Panc1 (cell line): Measurements from ENCODE around the gene MSH3. TPM values are rescaled to one million over a fixed set of nuclear protein-coding genes. Genes with fewer than 3 reads are reported as not detected.

Experiments
- ATAC-seq: fragments of 200-7000 bp; cut with Tn5 transposase; 2 replicates; pipeline ENCODE4 v1.9.1; 2020; ENCODE audit warnings: mild to moderate bottlenecking, moderate library complexity
- BruUV-seq: library from RNA; stranded (reverse); fragments of 400-500 nt; replicated peaks from 2 replicates; lab custom pipeline; 2021; lab: Mats Ljungman, UMichigan
- CTCF ChIA-PET: fragments of 300-600 bp; sonication (Branson Sonifier 250); formaldehyde crosslinking; loops from one replicate; lab custom pipeline; 2022; ENCODE audit warnings: antibody characterized with exemption; lab: Charles Lee
- POLR2A ChIA-PET: fragments of 300-600 bp; sonication (Branson Sonifier 250); formaldehyde crosslinking; loops from one replicate; lab custom pipeline; 2022; ENCODE audit warnings: antibody characterized with exemption; lab: Charles Lee
- DNase-seq: peaks from one replicate; pipeline ENCODE4 v3.0.0-alpha.2; 2010; ENCODE audit warnings: low read depth, low spot score
- H3K27ac ChIP-seq: 2 replicates; pipeline ENCODE4 v1.5.1; 2011; ENCODE audit warnings: mild to moderate bottlenecking, low read length, inconsistent platforms
- H3K27me3 ChIP-seq: fragments of 200-500 bp; sonication (Bioruptor generic); 2 replicates; pipeline ENCODE4 v1.6.0; 2014; ENCODE audit warnings: low read length, inconsistent platforms; ENCODE audit not compliant: control insufficient read depth, insufficient read depth
- H3K36me3 ChIP-seq: fragments of 200-500 bp; sonication (Bioruptor generic); 2 replicates; pipeline ENCODE4 v1.5.1; 2014; ENCODE audit warnings: inconsistent platforms, mild to moderate bottlenecking, low read length, moderate library complexity; ENCODE audit not compliant: control insufficient read depth, insufficient read depth
- H3K4me1 ChIP-seq: 2 replicates; pipeline ENCODE4 v1.5.1; 2011; ENCODE audit warnings: inconsistent platforms, mild to moderate bottlenecking, low read length, moderate library complexity; ENCODE audit not compliant: control insufficient read depth, insufficient read depth
- H3K4me3 ChIP-seq, 2 experiments: 2 replicates each; pipeline ENCODE4 v1.5.1; 2011 to 2012; ENCODE audit warnings: low read depth in 2 of 2, low read length in 2 of 2, mild to moderate bottlenecking in 2 of 2, inconsistent platforms in 1 of 2, moderate library complexity in 1 of 2
- H3K9me3 ChIP-seq: fragments of 200-500 bp; sonication (Bioruptor generic); 2 replicates; pipeline ENCODE4 v1.5.1; 2014; ENCODE audit warnings: low read depth, mild to moderate bottlenecking, inconsistent platforms, low read length, moderate library complexity; ENCODE audit not compliant: control insufficient read depth, insufficient read depth
- CTCF ChIP-seq: fragments of 450-650 bp; IDR thresholded peaks from 2 replicates; pipeline ENCODE4 v1.5.1; 2017; ENCODE audit warnings: mild to moderate bottlenecking
- POLR2AphosphoS5 ChIP-seq: IDR thresholded peaks from 2 replicates; pipeline ENCODE4 v1.6.1; 2012; ENCODE audit warnings: mild to moderate bottlenecking, low read depth, low read length, moderate library complexity
- REST ChIP-seq, 2 experiments: IDR thresholded peaks; 2 replicates each; pipeline ENCODE4 v1.6.1; 2011 to 2012; ENCODE audit warnings: low read depth in 2 of 2, control low read depth in 1 of 2, low read length in 1 of 2, mild to moderate bottlenecking in 1 of 2, moderate library complexity in 1 of 2; ENCODE audit not compliant: insufficient read depth in 1 of 2
- SIN3A ChIP-seq: IDR thresholded peaks from 2 replicates; pipeline ENCODE4 v1.6.1; 2012; ENCODE audit warnings: low read depth, mild to moderate bottlenecking, low read length, moderate library complexity, borderline replicate concordance; ENCODE audit not compliant: insufficient read depth
- TCF7L2 ChIP-seq: IDR thresholded peaks from 2 replicates; pipeline ENCODE4 v1.6.1; 2011; ENCODE audit warnings: mild to moderate bottlenecking, low read depth, low read length, inconsistent platforms
- in situ Hi-C: cut with HindIII; loops from 2 replicates; pipeline ENCODE4 v1.10.0; 2016; ENCODE audit warnings: low sequenced_read_pairs, low pct_unique_long_range_greater_than_20kb
- intact Hi-C: fragments of 100-400 bp; cut with micrococcal nuclease; formaldehyde crosslinking; loops from one replicate; pipeline ENCODE4 v1.10.0; 2022; ENCODE audit not compliant: unreplicated experiment
- total RNA-seq: library from RNA; stranded (reverse); gene quantifications from one replicate; pipeline ENCODE4 v1.2.1, GENCODE V29; 2021; ENCODE audit not compliant: unreplicated experiment

MSH3 gene
- total RNA-seq, 1 experiment from 2014 or later = 18.9 TPM

DNA sequence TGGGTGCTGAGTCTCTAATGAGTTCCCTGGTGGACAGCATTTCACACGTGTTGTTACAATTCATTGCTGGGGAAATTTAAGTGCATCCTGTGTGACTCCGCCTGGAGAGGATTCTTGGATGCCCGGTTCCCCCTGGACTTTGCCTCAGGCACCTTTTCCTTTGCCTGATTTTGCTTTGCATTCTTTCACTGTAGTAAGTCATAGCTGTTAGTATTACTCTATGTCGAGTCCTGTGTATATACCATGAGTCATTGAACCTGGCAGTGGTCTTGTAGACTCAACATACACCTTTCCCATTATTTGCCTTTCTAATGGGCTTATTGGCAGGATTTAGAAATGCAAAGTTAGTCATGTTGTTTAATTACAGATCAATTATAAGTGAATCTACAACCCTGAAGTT, 82.3 kb downstream of the MSH3 start:
- Histone ChIP-seq H3K4me1 (no peaks in the 10 kb centered on the region), H3K36me3 (no peaks in the 10 kb centered on the region), H3K27ac (no peak overlapping the region), H3K27me3 (no peaks in the 10 kb centered on the region), H3K9me3 (no peaks in the 10 kb centered on the region), H3K4me3 (no peak overlapping the region)
- ATAC-seq (peak; percentile 62; the same call in 1 of the 2 replicates), DNase-seq (no peak)
- POLR2A ChIA-PET = no interaction called here
- BruUV-seq = no TSS peak
- TF ChIP-seq CTCF (no peak), TCF7L2 (no peak)
- in situ Hi-C loops (no loop called here), intact Hi-C loops (no loop called here)
- CTCF ChIA-PET = no interaction called here

- ATAC-seq (no peak), DNase-seq (no peak)
- POLR2A ChIA-PET = no interaction called here
- intact Hi-C loops = no loop called here
- no peaks in the 10 kb centered on the region for H3K27me3 ChIP-seq
- in situ Hi-C loops = no loop called here
- CTCF ChIA-PET = no interaction called here
- no peak for TF ChIP-seq REST (IDR thresholded peaks at IDR 0.05; ENCODE audit: insufficient read depth in 1 of 2, low read depth in 2 of 2, low read length in 1 of 2)
- no peak for TF ChIP-seq CTCF
- no peak for TF ChIP-seq TCF7L2
- TF ChIP-seq SIN3A = no peak
- TF ChIP-seq POLR2AphosphoS5 = no peak
- no peak overlapping the region for H3K27ac ChIP-seq
- BruUV-seq = no TSS peak
- H3K36me3 ChIP-seq = no peaks in the 10 kb centered on the region
- H3K4me3 ChIP-seq = no peak overlapping the region
- H3K4me1 ChIP-seq = no peaks in the 10 kb centered on the region
- no peaks in the 10 kb centered on the region for H3K9me3 ChIP-seq
Observed at GRCh38 chr5:80738466-80738865, 84.0 kb downstream of the MSH3 start.
